H9 (cell line): ENCODE results near the gene KIFC3. TPM values are rescaled to one million over a fixed set of nuclear protein-coding genes. Genes with fewer than 3 reads are reported as not detected.

Experiments
- DNase-seq: peaks from one replicate; pipeline ENCODE4 v3.0.0-alpha.2; 2017
- H2AFZ ChIP-seq: one replicate; pipeline ENCODE4 v1.6.1; 2013; ENCODE audit warnings: mild to moderate bottlenecking, low read length, control low read depth, moderate library complexity
- H2AK5ac ChIP-seq: 2 replicates; pipeline ENCODE4 v1.6.1; 2013; ENCODE audit warnings: low read length, control low read depth, mixed read lengths; ENCODE audit not compliant: insufficient read length
- H2BK120ac ChIP-seq: one replicate; pipeline ENCODE4 v1.6.1; 2013; ENCODE audit warnings: low read depth, mild to moderate bottlenecking, low read length, control low read depth, inconsistent platforms; ENCODE audit not compliant: poor library complexity, severe bottlenecking
- H2BK12ac ChIP-seq: 2 replicates; pipeline ENCODE4 v1.6.1; 2013; ENCODE audit warnings: low read length, control low read depth, mixed read lengths, low read depth; ENCODE audit not compliant: insufficient read length
- H2BK15ac ChIP-seq: 2 replicates; pipeline ENCODE4 v1.6.1; 2013; ENCODE audit warnings: low read depth, low read length, control low read depth
- H2BK20ac ChIP-seq: one replicate; pipeline ENCODE4 v1.6.1; 2013; ENCODE audit warnings: low read depth, mild to moderate bottlenecking, low read length, control low read depth, inconsistent platforms; ENCODE audit not compliant: poor library complexity, severe bottlenecking
- H2BK5ac ChIP-seq: 2 replicates; pipeline ENCODE4 v1.6.1; 2013; ENCODE audit warnings: low read length, control low read depth, mixed read lengths; ENCODE audit not compliant: insufficient read length
- H3K14ac ChIP-seq: 2 replicates; pipeline ENCODE4 v1.6.1; 2013; ENCODE audit warnings: low read length, control low read depth; ENCODE audit not compliant: insufficient read depth
- H3K18ac ChIP-seq: 2 replicates; pipeline ENCODE4 v1.6.1; 2013; ENCODE audit warnings: low read depth, mild to moderate bottlenecking, mixed read lengths, low read length, control low read depth; ENCODE audit not compliant: insufficient read length
- H3K23ac ChIP-seq: 2 replicates; pipeline ENCODE4 v1.6.1; 2013; ENCODE audit warnings: low read length, control low read depth, mixed read lengths, low read depth; ENCODE audit not compliant: insufficient read length
- H3K23me2 ChIP-seq: 2 replicates; pipeline ENCODE4 v1.6.1; 2013; ENCODE audit warnings: low read depth, mild to moderate bottlenecking, mixed read lengths, low read length, control low read depth; ENCODE audit not compliant: insufficient read length, poor library complexity, severe bottlenecking
- H3K27ac ChIP-seq: 2 replicates; pipeline ENCODE4 v1.5.1; 2013; ENCODE audit warnings: low read length, control low read depth, mixed read lengths, low read depth; ENCODE audit not compliant: insufficient read length
- H3K27me3 ChIP-seq: 2 replicates; pipeline ENCODE4 v1.6.1; 2013; ENCODE audit warnings: low read length, control low read depth, inconsistent platforms; ENCODE audit not compliant: insufficient read depth
- H3K4ac ChIP-seq: 2 replicates; pipeline ENCODE4 v1.6.1; 2013; ENCODE audit warnings: low read depth, mild to moderate bottlenecking, control low read depth, inconsistent platforms, low read length, moderate library complexity
- H3K4me1 ChIP-seq: 2 replicates; pipeline ENCODE4 v1.6.1; 2013; ENCODE audit warnings: low read length, control low read depth, inconsistent platforms; ENCODE audit not compliant: insufficient read depth
- H3K4me2 ChIP-seq: 2 replicates; pipeline ENCODE4 v1.6.1; 2013; ENCODE audit warnings: low read length, control low read depth, mixed read lengths; ENCODE audit not compliant: insufficient read length, insufficient read depth
- H3K56ac ChIP-seq: 2 replicates; pipeline ENCODE4 v1.6.1; 2013; ENCODE audit warnings: low read depth, mild to moderate bottlenecking, mixed read lengths, low read length, control low read depth; ENCODE audit not compliant: insufficient read length
- H3K79me1 ChIP-seq: 2 replicates; pipeline ENCODE4 v1.6.1; 2013; ENCODE audit warnings: low read depth, mild to moderate bottlenecking, moderate library complexity, low read length, control low read depth, inconsistent platforms; ENCODE audit not compliant: insufficient read depth, poor library complexity, severe bottlenecking
- H3K79me2 ChIP-seq: 2 replicates; pipeline ENCODE4 v1.6.1; 2013; ENCODE audit warnings: low read length, control low read depth, inconsistent platforms; ENCODE audit not compliant: insufficient read depth
- H3K9ac ChIP-seq: 2 replicates; pipeline ENCODE4 v1.6.1; 2013; ENCODE audit warnings: low read length, control low read depth, mixed read lengths; ENCODE audit not compliant: insufficient read length; ENCODE audit errors: extremely low read depth
- H3K9me3 ChIP-seq: one replicate; pipeline ENCODE4 v1.6.1; 2013; ENCODE audit warnings: low read depth, low read length, inconsistent platforms; ENCODE audit not compliant: control insufficient read depth
- H3T11ph ChIP-seq: one replicate; pipeline ENCODE4 v1.6.1; 2013; ENCODE audit warnings: mild to moderate bottlenecking, low read length, control low read depth, inconsistent platforms
- H4K20me1 ChIP-seq: one replicate; pipeline ENCODE4 v1.6.1; 2013; ENCODE audit not compliant: control insufficient read depth, insufficient read length, insufficient read depth
- H4K5ac ChIP-seq: 2 replicates; pipeline ENCODE4 v1.6.1; 2013; ENCODE audit warnings: low read depth, mild to moderate bottlenecking, mixed read lengths, low read length, control low read depth; ENCODE audit not compliant: insufficient read length
- H4K8ac ChIP-seq: replicated peaks from 2 replicates; pipeline ENCODE4 v1.6.1; 2013; ENCODE audit warnings: low read length, control low read depth, mixed read lengths, low read depth; ENCODE audit not compliant: insufficient read length
- H4K91ac ChIP-seq: 2 replicates; pipeline ENCODE4 v1.6.1; 2013; ENCODE audit warnings: low read depth, mild to moderate bottlenecking, moderate library complexity, mixed read lengths, low read length, control low read depth; ENCODE audit not compliant: insufficient read length
- H3K27ac Mint-ChIP-seq, 3 experiments: 2 replicates in 2 of 3; 3 replicates in 1 of 3; pipeline ENCODE4 v1.8.0; 2020 to 2021; ENCODE audit warnings: mixed read lengths in 3 of 3, mild to moderate bottlenecking in 1 of 3, moderate library complexity in 1 of 3
- H3K27me3 Mint-ChIP-seq: 2 replicates; pipeline ENCODE4 v1.8.0; 2021; ENCODE audit warnings: low read depth, mild to moderate bottlenecking, moderate library complexity, mixed read lengths
- H3K36me3 Mint-ChIP-seq, 3 experiments: 2 replicates in 2 of 3; 3 replicates in 1 of 3; pipeline ENCODE4 v1.8.0; 2020 to 2021; ENCODE audit warnings: low read depth in 3 of 3, mixed read lengths in 3 of 3; ENCODE audit not compliant: insufficient read depth in 1 of 3
- H3K4me1 Mint-ChIP-seq, 2 experiments: 2 replicates each; pipeline ENCODE4 v1.8.0; 2020; ENCODE audit warnings: mixed read lengths in 2 of 2
- H3K4me3 Mint-ChIP-seq, 2 experiments: 2 replicates in 1 of 2; 3 replicates in 1 of 2; pipeline ENCODE4 v1.8.0; 2020 to 2021; ENCODE audit warnings: mild to moderate bottlenecking in 2 of 2, mixed read lengths in 2 of 2, moderate library complexity in 1 of 2
- H3K9me3 Mint-ChIP-seq, 2 experiments: 2 replicates in 1 of 2; 3 replicates in 1 of 2; pipeline ENCODE4 v1.8.0; 2020; ENCODE audit warnings: mild to moderate bottlenecking in 2 of 2, mixed read lengths in 2 of 2, moderate library complexity in 1 of 2
- CTCF ChIP-seq: fragments of 200-600 bp; sonication (generic); conservative IDR thresholded peaks from 3 replicates; pipeline ENCODE4 v1.8.0; 2021; ENCODE audit warnings: antibody characterized with exemption, mild to moderate bottlenecking
- WGBS: extraction: QIAGEN DNeasy Blood & Tissue Kit; methylation state at CpG from one replicate; pipeline ENCODE4 v1.1.7; 2013; ENCODE audit warnings: missing lambda C conversion rate, low lambda C conversion rate, mixed read lengths; ENCODE audit not compliant: insufficient read length; ENCODE audit errors: extremely low coverage; 5-methylcytosine and 5-hydroxymethylcytosine counted together
- total RNA-seq: library from RNA; stranded (reverse); gene quantifications from 2 replicates; pipeline ENCODE4 v1.2.1, GENCODE V29; 2021

KIFC3 gene
- total RNA-seq, 1 experiment from 2014 or later: 5.0 TPM

GRCh38 chr16:57711346-57711745 lies 90.9 kb downstream of the KIFC3 start:
- Histone ChIP-seq H3K79me2 (no peaks in the 10 kb centered on the region), H2BK120ac (no peak overlapping the region), H3K4me1 (no peaks in the 10 kb centered on the region), H4K5ac (no peak overlapping the region), H3K4me2 (no peak overlapping the region), H4K91ac (no peak overlapping the region), H2BK5ac (no peak overlapping the region), H4K20me1 (no peaks in the 10 kb centered on the region), H3K9ac (no peak overlapping the region), H3K23me2 (no peaks in the 10 kb centered on the region), H3K23ac (no peak overlapping the region), H2BK20ac (no peak overlapping the region), H2BK12ac (no peak overlapping the region), H4K8ac (no peak overlapping the region), H3K27me3 (no peaks in the 10 kb centered on the region), H2AK5ac (no peak overlapping the region), H3K9me3 (no peaks in the 10 kb centered on the region), H3K18ac (no peak overlapping the region), H3K27ac (no peak overlapping the region), H3K4ac (no peak overlapping the region), H3K14ac (no peak overlapping the region), H3T11ph (no peak overlapping the region), H3K79me1 (no peaks in the 10 kb centered on the region), H2AFZ (no peak overlapping the region), H2BK15ac (no peak overlapping the region), H3K56ac (no peak overlapping the region)
- WGBS: no CpG with 5 or more reads among the region's 5 CpGs
- H3K4me1 Mint-ChIP-seq: no peaks in the 10 kb centered on the region; a peak in 1 of 4 replicates
- no peak for TF ChIP-seq CTCF
- DNase-seq: no peak
- peaks cover 0 to 5% of the 10 kb centered on the region in 2 experiments; a peak in 1 of 5 replicates for H3K9me3 Mint-ChIP-seq
- H3K27me3 Mint-ChIP-seq: peaks cover 35% of the 10 kb centered on the region
- H3K36me3 Mint-ChIP-seq: no peaks in the 10 kb centered on the region
- H3K4me3 Mint-ChIP-seq: no peak overlapping the region
- no peak overlapping the region; a peak in 1 of 7 replicates for H3K27ac Mint-ChIP-seq
